ENCODE data around the gene TJP1. TPM values are rescaled to one million over a fixed set of nuclear protein-coding genes. Genes with fewer than 3 reads are reported as not detected.

TJP1 gene
- total and polyA plus RNA-seq, 2 experiments from 2014 or later, result 34.4 to 88.7 TPM

DNA sequence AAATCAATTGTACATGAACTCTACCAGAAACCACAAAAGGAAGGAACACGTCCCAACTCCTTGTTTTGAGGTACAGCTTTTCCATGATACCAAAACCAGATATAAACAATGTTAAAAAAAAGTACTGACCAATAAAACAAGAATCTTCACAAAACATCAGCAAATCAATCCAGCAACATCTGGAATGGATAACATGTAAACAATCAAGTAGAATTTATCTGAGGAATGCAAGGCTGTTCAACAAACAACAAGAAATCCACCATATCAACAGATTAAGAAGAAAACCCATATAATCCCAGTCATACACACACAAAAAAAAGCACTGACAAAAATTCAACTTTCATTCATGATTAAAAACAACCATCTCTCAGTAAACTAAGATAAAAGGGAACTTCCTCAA lies 26.7 kb downstream of the TJP1 start:
- peaks cover 3% of the 10 kb centered on the region for H4K20me1 ChIP-seq (ENCODE audit: insufficient read depth, poor library complexity, severe bottlenecking)
- H3K4me2 ChIP-seq, result no peak overlapping the region
- peaks cover 92% of the 10 kb centered on the region for H3K79me2 ChIP-seq
- H3K4me3 ChIP-seq, result no peak overlapping the region
- H3K27ac ChIP-seq, result no peak overlapping the region
- no peaks in the 10 kb centered on the region for H3K9me3 ChIP-seq (ENCODE audit: low read depth)
- H3K9me2 ChIP-seq (replicated peaks; ENCODE audit: insufficient read depth), result no peaks in the 10 kb centered on the region
- H2AFZ ChIP-seq, result no peak overlapping the region
- 35% methylated on average over 1 of the region's 1 CpG for WGBS (ENCODE audit: low lambda C conversion rate, missing lambda C conversion rate)
- peaks cover 7% of the 10 kb centered on the region for H3K4me1 ChIP-seq (ENCODE audit: insufficient read depth)
- no peaks in the 10 kb centered on the region for H3K36me3 ChIP-seq (replicated peaks; ENCODE audit: insufficient read depth, low read depth)
- no peaks in the 10 kb centered on the region for H3K27me3 ChIP-seq
- no peak for DNase-seq (ENCODE audit: low spot score)
- TF ChIP-seq EZH2phosphoT487 (IDR thresholded peaks at IDR 0.05; ENCODE audit: low read depth, severe bottlenecking, unreplicated experiment), result no peak
- TF ChIP-seq, protein P1, sequence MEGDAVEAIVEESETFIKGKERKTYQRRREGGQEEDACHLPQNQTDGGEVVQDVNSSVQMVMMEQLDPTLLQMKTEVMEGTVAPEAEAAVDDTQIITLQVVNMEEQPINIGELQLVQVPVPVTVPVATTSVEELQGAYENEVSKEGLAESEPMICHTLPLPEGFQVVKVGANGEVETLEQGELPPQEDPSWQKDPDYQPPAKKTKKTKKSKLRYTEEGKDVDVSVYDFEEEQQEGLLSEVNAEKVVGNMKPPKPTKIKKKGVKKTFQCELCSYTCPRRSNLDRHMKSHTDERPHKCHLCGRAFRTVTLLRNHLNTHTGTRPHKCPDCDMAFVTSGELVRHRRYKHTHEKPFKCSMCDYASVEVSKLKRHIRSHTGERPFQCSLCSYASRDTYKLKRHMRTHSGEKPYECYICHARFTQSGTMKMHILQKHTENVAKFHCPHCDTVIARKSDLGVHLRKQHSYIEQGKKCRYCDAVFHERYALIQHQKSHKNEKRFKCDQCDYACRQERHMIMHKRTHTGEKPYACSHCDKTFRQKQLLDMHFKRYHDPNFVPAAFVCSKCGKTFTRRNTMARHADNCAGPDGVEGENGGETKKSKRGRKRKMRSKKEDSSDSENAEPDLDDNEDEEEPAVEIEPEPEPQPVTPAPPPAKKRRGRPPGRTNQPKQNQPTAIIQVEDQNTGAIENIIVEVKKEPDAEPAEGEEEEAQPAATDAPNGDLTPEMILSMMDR (IDR thresholded peaks at IDR 0.05; ENCODE audit: poor library complexity), result no peak
- TF ChIP-seq EZH2 (IDR thresholded peaks at IDR 0.05; ENCODE audit: borderline replicate concordance), result no peak

DNA sequence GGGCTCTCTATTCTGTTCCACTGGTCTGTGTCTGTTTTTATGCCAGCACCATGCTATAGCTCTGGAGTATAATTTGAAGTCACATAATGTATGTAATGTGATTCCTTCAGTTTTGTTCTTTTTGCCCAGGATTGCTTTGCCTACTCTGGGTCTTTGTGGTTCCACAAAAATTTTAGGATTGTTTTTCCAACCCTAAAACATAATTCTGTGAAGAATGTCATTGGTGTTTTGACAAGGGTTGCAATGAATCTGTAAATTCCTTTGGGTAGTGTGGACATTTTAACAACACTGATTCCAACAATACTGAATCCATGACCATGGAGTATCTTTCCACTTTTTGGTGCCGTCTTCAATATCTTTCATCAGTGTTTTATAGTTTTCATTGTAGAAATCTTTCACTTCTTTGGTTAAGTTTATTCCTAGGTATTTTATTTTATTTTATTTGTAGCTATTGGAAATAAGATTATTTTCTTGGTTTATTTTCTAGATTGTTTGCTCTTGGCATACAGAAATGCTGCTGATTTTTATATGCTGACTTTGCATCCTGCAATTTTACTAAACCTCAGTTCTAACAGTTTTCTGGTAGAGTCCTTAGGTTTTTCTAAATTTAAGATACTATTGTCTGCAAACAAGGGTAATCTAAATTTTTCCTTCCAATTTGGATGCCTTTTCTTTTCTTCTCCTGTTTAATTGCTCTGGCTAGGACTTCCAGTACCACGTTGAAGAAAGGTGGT lies 29.7 kb downstream of the TJP1 start:
- no peaks in the 10 kb centered on the region for H3K4me1 ChIP-seq (ENCODE audit: insufficient read depth)
- 97% methylated on average over 2 of the region's 2 CpGs for WGBS (ENCODE audit: low lambda C conversion rate, missing lambda C conversion rate)
- H4K20me1 ChIP-seq (ENCODE audit: insufficient read depth, poor library complexity, severe bottlenecking), result peaks cover 3% of the 10 kb centered on the region

DNA sequence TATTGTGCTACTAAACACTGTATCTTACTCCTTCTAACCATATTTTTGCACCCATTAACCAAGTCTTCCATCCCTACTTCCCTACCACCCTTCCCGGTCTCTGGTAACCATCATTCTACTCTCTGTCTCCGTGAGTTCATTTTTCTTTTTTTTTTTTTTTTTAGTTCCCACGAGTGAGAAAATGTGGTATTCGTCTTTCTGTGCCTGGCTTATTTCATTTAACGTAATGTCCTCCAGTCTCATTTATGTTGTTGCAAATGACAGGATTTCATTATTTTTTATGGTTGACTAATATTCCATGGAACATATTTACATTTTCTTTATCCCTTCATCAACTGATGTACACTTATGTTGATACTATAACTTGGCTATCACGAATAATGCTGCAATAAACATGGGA lies 31.7 kb downstream of the TJP1 start:
- DNase-seq (ENCODE audit: low spot score), result no peak
- Histone ChIP-seq H3K9me3 (ENCODE audit: low read depth) (no peaks in the 10 kb centered on the region), H3K36me3 (replicated peaks; ENCODE audit: insufficient read depth, low read depth) (no peaks in the 10 kb centered on the region), H3K79me2 (peaks cover 87% of the 10 kb centered on the region), H3K4me1 (ENCODE audit: insufficient read depth) (no peaks in the 10 kb centered on the region), H3K27me3 (no peaks in the 10 kb centered on the region), H3K9me2 (replicated peaks; ENCODE audit: insufficient read depth) (no peaks in the 10 kb centered on the region), H3K4me2 (no peak overlapping the region), H3K4me3 (no peak overlapping the region), H2AFZ (no peak overlapping the region), H4K20me1 (ENCODE audit: insufficient read depth, poor library complexity, severe bottlenecking) (peaks cover 4% of the 10 kb centered on the region), H3K27ac (no peak overlapping the region)
- TF ChIP-seq EZH2phosphoT487 (IDR thresholded peaks at IDR 0.05; ENCODE audit: low read depth, severe bottlenecking, unreplicated experiment) (no peak), EZH2 (IDR thresholded peaks at IDR 0.05; ENCODE audit: borderline replicate concordance) (no peak)
- TF ChIP-seq, protein P1 (IDR thresholded peaks at IDR 0.05; ENCODE audit: poor library complexity), result no peak
- 84% methylated on average over 6 of the region's 6 CpGs for WGBS (ENCODE audit: low lambda C conversion rate, missing lambda C conversion rate)

More for the DNA sequence above, 29.7 kb downstream of the TJP1 start:
- Histone ChIP-seq H3K36me3 (replicated peaks; ENCODE audit: insufficient read depth, low read depth) (no peaks in the 10 kb centered on the region), H3K27ac (no peak overlapping the region), H3K4me3 (no peak overlapping the region), H2AFZ (no peak overlapping the region), H3K9me3 (ENCODE audit: low read depth) (no peaks in the 10 kb centered on the region), H3K27me3 (no peaks in the 10 kb centered on the region), H3K79me2 (peaks cover 87% of the 10 kb centered on the region), H3K4me2 (no peak overlapping the region), H3K9me2 (replicated peaks; ENCODE audit: insufficient read depth) (no peaks in the 10 kb centered on the region)
- DNase-seq (ENCODE audit: low spot score), result no peak
- TF ChIP-seq EZH2 (IDR thresholded peaks at IDR 0.05; ENCODE audit: borderline replicate concordance), result no peak
- TF ChIP-seq EZH2phosphoT487 (IDR thresholded peaks at IDR 0.05; ENCODE audit: low read depth, severe bottlenecking, unreplicated experiment), result no peak
- TF ChIP-seq, protein P1 (IDR thresholded peaks at IDR 0.05; ENCODE audit: poor library complexity), result no peak
